ENCODE results near the gene FGFRL1.

FGFRL1 gene

DNA sequence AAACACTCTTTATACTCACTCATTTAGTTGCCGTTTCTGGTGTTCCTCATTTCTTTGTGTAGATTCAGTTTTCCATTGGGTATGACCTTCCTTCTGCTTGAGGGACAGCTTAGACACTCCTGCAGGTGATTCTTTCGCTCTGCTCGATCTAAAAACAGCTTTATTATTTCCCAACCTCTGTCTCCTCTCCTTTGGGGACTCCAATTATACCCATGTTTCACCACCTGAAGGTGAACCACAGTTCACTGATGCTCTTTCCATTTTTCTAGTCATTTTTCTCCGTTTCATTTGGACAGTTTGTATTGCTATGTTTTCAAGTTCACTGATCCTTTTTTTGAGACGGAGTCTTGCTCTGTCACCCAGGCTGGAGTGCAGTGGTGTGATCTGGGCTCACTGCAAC is 4.6 kb upstream of the FGFRL1 start:
- no peak for DNase-seq (ENCODE audit: low read depth)

DNA sequence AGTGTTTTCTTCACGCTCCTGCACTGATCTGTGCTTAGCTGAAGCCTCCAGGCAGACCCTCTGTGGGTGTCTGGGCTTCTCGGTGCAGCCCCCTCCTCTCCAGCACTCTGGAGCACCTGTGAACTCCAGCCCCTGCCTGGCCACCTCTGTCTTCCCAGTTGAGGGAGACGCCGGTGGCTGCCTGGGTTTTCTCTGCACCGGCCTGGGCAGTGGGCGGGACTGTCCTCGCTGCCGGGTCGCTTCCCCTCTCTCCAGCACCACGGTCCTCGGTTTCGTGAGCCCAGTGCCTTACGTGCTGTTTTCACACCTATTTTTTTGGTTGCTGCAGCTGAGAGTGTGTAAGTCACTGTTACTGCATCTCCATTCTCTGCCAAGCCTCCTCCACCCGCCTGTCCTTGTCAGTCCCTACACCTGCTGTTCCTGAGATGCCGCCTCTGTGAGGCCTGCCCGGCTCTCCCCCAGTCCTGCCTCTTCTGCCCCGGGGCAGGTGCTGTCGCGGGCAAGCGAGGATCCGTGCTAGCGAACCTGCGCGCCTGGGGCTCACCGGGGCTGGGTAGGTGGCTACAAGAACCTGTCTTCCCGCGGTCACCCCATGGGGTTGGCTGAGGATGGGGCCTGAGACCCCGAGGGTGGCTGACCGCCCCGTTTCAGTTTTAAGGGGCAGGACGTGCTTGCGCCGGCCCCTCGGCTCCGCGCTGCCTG is 2.4 kb upstream of the FGFRL1 start:
- DNase-seq (ENCODE audit: low read depth): peak; percentile 27

DNA sequence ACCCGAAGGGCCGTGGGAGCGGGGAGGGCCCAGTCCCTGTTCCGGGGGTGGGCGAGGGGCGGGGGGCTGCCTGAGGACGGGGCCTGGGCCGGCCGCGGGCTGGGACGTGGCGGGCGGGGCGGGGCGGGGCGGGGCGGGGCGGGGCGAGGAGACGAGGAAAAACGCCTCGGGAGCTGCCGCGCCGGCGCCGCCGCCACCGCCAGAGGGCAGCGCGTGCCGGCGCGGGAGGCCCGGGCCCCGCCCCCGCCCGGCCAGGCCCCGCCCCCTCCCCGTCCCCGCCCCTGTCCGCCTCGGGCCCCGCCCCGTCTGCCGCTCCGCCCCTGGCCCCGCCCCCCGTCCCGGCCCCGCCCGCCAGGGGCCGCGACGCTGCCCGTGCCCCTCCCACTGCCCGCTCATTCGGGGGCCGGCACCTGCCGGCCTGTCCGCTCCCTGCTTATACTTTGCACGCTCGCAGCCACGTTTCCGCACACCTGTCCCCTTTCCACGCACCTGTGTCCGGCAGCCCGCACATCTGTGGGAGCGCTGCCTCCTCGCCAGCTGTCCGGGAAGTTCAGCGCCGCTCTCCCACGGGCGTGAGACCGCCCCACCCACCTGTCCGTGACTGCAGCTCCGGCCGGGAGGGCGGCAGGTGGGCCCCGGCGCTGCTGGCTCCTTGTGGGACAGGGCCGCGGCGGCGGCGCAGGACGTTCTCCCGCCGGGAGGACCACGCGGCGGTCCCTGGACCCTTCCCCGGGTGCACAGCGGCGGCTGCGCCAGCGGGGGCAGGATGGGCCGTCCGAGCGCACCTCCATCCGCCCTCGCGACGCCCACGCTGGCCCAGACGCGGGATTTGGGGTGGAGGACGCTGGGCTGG is 1.7 kb upstream of the FGFRL1 start:
- peak; percentile 70 for DNase-seq (ENCODE audit: low read depth)

DNA sequence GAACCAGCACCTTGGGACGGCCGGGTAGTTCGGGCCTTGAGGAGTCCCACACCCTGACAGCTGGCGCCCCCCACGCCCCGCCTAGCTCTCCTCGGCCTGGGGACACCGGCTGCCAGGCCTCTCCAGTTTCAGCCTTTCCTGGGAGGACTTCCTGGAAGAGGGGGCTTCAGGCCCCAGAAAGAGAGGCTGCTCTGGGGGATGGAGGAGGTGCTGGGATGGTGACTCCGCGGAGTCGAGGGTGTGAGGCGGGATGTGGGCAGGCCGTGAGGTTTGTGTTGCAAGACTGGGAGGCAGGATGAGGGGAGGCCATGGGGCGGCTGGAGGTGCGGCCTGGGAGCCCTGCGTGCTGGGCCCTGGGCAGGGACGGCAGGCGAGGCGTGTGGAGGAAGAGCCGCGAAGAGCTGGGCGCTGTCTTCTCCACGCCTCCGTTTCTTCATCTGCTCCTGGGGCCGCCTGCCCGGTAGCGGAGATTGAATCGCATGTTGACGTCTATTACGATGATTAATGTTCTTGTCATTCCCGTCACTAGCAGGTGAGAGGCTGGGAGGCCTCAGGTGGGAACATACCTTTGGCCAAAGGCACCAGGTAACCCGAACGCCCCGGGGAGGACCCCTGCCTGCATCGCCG is 918 bp upstream of the FGFRL1 start:
- DNase-seq (ENCODE audit: low read depth): peak; percentile 49

DNA sequence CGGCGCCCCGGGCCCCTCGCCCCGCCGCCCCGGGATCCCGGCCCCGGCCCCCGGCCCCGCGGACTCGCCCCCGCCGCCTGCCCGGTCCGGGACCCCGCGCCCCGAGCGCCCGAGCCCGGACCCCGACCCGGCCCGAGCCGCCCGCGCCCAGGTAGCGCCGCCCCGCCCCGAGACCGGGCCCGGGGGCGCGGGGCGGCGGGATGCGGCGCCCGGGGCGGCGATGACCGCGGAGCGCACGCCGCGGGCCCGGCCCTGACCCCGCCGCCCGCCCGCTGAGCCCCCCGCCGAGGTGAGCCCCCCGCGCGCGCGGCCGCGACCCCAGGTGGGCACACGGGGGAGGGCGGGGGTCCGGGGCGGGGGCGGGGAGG is 224 bp downstream of the FGFRL1 start:
- no peak for DNase-seq (ENCODE audit: low read depth)

DNA sequence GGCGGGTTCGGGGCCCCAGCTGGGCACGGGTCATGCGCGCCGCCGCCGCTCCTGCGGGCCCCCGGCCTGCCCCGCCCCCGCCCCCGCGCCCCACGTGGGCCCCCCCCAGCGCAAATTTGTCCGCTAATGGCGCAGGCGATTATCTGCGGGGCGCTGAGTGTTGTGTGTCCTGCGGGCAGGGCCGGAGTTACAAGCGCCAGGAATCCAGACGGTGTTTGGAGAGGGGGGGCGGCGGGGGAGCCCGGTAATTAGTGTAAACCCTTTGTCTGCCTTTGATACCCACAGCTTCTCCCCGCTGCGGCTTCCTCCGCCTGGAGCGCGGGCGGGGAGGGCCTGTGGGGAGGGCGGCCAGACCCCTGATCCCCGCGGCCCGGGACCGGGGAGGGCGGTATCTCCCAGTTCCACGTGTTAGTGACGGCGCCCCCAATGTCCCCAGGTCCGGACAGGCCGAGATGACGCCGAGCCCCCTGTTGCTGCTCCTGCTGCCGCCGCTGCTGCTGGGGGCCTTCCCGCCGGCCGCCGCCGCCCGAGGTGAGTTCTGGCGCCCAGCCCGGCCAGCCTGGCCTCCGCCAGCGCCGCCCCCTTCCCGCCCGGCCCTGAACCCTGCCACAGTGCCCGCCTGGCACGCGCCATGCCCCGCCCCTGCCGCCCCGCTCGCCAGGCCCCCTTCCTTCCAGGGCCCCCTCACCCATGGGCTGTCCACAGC is 761 bp downstream of the FGFRL1 start:
- peak; percentile 25 for DNase-seq (ENCODE audit: low read depth)

DNA sequence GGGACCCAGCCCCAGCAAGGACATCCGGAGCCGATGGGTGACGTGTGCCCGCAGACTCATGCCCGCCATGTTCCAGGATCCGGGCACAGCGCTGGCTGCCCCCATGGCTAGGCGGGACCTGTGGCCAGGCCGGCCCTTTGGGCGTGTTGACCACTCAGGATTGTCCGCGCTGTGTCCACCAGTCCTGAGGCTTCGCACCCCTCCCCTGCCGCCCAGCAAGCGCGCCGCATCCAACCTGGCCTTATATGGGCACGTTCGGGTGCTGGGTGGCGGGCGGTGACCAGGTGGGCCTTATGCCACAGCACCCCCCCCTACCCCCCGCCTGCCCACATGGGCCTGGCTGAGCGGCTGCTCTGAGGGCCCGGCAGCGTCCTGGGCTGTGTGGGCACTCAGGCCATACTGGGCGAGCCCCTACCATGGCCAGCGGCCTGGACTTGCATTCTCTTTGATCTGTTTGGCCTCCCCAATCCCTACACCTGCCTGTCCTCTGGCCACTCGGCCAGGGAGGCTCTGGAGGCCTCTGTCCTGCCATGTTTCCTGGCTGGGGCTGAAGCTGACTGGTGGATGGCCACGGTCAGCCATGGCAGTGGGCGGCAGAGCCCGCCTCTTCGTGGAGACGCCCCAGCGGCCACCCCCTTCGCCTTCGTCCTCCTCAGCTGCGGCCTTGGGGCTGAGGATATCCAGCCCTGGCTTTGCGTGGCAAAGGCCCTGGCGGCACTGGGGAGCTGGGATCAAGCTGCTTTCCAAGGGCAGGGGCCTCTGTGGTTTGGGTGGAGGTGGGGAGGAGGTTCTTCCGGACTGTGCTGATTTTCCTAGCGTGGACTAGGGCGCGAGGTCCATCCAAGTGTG is 2.0 kb downstream of the FGFRL1 start:
- DNase-seq (ENCODE audit: low read depth): no peak

DNA sequence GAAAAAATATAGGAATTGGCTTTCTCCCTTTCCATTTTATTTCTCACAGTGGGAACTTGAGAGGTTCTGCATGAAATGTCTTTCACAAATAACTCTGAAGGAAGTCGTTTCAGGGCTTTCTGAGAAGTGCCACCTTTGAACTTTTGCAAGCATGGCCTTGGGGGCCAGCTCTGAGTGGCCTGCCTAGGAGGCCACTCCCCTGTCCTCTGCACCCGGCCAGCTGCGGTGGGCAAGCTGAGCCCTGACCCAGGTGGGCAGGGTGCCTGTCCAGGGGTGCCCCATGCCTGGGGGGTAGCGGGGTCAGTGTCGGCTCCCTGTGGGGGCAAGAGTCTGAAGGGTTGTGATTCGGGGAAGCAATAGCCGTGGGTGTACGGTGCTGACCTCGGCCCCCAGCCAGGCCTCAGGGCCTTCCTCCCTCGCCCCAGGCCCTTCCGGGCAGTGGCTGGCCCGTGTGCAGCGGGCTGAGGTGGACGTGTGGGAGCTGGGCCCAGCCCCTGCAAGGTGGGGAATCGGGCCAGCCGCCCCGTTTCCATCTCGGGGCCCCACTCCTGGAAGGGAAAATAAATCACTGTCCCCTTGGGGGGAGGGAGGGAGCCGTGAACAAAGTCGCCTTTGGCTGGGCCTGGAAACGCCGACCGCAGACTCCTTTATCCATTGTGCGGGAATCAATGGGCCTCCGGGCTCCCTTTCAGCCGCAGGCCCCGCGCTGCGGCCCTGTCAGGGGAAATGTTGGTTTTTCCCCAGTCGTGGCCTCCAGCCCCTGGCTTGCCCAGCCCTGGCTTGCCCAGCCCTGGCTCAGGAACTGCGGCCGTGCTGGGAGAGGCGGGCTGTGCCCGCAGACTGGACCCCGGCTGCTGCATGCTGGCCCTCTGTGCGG is 3.1 kb downstream of the FGFRL1 start:
- no peak for DNase-seq (ENCODE audit: low read depth)

DNA sequence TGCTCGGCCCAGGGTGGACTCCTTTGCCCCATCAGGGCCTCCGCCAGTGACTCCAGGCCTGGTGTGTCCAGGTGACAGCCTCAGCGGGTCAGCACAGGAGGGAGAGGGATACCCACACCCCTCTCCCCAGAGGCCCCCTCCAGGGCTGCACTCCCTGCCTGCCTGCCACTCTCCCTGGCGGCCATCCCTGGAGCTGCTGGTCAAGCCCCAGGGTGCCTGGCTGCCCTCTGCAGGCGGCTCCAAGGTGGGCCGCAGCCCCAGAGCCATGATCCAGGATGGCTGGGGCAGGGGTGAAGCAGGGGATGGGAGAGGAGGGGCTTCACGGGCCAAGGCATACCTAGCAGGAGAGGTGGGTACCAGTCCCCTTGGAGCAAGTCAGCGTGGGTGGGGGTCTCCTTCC is 3.8 kb downstream of the FGFRL1 start:
- DNase-seq (ENCODE audit: low read depth): no peak

DNA sequence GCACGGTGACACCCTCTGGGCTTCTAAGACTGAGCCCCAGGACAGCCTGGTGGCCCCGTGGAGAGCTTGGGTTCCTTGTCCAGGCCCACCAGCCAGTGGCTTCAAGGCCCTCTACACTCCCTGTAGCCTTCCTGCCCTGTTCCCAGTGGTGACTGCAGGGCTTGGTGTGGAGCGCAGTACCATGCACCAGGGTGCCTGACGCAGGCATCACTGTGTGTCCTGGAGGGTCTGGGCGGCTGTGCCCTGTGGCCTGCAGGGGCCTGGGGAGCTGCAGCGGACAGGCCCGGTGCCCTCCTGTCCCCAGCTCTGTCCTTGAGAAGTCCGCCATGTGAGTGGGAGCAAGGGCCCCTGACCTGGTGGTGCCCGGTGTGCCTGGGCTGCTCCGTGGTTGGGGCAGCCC is 4.3 kb downstream of the FGFRL1 start:
- no peak for DNase-seq (ENCODE audit: low read depth)

DNA sequence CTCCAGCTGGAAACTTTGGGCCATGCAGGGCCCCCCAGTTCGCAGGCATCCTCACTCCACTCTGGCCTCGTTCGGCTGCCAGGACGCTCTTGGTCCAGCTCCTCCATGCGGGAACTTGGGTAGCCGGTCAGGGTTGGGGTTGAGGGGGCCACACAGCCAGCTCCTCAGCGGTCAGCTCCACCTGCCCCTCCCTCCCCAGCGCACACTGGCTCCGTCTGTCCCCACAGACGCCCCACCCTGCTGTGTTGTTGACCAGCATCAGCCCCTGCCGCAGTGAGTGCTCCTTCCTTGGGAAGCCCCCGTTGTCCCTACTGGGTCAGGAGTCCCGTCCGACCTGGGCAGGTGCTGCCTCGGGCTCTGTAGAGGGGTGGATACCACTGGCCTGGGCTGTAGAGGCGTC is 5.8 kb downstream of the FGFRL1 start:
- no peak for DNase-seq (ENCODE audit: low read depth)

DNA sequence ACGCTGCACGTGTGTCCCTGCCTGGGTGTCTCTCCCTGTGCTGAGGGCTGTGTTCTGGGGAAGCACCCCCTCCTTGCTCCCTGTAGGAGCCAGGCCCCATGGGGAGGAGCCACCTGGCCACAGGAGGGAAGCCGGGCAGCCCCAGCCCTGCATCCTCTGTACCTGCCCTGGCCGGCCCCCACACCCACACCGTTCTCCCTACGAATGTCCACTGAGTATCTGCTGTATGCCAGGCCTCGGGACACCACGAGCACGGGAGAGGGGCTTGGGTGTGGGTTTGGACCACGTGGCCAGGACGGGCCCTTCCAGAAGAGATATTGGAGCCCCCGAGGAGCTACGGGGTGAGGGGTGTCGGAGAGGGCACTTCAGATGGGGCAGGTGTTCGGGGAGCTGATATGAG is 6.3 kb downstream of the FGFRL1 start:
- no peak for DNase-seq (ENCODE audit: low read depth)

DNA sequence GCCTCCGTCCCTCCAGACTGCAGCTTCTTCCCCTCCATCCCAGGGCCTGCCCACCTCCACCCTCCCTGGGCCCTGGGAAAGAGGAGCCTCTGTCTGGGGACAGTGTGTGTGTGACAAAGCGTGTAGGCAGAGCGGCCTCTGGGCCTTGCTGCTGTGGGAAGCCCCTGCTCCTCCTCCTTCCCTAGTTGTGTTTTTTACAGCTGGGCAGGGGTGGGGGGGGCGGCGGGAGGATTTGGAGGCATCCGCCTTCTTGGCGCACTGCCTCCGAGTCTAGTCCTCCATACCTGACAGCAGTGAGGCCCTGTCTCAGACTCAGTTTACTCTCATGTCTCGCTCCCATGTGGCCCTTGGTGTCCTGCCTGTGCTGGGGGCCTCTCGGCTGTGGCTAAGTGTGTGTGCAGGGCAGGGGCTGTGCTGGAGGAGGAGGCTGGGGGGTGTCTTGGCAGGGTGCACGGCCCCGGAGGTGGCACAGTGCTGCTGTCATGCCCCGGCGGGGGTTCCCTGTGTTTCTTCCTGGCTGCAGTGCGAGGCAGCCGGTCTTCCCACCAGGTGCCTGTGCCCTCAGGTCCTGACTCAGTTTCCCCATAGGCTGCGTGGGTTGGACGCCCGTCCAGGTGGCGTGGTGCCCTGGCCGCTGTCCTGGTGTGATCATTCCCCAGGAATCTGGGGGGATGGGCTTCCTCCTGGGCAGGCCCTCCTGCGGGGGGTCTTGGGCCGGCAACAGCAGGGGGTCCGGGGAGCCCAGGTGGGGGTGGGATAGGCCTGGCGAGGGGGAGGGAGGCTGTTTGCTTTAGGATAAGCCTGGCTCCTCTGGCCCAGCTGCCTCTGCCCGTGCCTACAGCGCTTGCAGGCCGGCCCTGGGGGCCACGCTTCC is 7.0 kb downstream of the FGFRL1 start:
- no peak for DNase-seq (ENCODE audit: low read depth)

DNA sequence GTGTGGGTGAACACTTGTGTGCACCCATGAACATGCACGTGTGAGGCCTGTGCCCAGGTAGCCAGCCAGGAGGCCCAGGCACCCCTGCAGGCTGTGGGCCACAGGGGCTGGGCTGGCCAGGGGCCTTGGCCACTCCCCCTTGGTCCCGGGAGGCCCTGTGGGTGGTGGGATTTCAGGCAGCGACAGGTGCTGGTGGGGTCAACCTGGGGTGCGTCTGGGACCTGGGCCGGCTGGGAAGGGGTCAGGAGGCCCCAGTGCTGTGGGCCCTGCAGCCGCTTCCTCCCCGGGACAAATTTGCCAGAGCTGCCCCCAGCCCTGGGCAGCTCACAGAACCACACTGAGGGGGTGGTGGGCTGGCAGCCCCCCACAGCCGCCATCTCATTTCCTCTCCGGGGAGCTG is 7.9 kb downstream of the FGFRL1 start:
- DNase-seq (ENCODE audit: low read depth): no peak

DNA sequence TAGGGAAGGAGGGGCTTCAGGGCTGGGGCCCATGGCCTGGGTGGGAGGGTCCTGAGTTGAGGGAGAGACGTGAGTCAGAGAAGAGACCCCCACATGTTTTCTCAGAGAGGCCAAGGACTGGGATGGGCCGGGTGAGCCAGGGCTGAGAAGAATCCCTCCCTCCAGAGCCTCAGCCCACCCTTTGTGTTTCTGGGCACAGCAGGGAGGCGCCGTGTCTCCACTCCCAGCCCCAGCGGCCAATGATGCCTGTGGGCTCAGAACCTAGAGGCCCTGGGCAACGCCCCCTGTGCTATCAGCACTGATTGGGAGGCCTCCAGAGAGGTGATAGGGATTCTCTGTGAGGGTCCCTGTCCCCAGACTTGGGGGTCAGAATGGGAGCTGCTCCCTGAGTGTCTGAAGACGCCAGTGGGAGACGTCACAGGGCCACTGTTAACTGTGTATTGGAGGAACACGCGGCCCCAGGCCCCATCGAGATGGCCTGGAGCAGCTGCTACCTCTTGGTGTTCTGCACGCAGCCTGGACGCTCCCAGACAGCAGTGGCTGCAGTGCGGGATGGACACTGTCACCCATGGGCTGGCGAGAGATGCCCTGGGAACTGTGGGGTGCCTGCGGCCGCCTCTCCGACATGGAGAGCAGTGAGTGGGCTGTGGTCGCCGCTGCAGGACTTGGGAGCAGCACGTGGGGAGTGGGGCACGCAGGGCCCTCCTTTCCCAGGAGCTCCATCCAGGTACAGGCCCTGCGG is 8.5 kb downstream of the FGFRL1 start:
- no peak for DNase-seq (ENCODE audit: low read depth)

DNA sequence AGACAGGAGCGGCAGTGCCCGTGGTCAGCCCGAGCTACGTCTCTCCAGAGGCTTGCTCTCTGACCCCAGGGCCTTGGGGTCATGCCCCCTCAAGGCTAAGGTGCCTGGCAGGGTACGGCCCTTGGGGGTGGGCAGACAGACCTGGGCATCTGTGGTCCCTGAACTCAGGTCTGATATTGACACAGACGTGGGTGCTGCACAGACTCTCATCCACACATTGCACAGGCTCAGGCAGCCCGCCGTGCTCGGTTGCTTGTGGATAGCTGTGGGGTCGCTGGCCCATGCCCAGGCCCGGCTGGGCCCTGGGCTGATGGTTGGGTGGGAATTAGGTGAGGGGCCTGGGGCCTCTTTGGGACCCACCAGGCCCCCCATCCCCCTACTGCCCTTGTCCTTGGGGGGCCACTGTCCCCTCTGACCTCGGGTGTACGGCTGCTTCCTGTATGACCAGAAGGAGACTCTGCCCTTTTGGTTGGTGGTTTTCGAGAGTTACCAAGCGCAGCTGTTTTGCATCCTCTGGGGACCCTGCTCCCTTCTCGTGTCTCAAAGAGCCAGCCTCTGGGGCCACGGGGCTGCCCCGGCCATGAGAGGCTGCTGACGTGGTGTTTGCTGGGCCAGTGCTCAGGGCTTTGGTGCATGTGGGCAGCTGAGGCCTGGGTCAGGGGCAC is 10.1 kb downstream of the FGFRL1 start:
- no peak for DNase-seq (ENCODE audit: low read depth)

DNA sequence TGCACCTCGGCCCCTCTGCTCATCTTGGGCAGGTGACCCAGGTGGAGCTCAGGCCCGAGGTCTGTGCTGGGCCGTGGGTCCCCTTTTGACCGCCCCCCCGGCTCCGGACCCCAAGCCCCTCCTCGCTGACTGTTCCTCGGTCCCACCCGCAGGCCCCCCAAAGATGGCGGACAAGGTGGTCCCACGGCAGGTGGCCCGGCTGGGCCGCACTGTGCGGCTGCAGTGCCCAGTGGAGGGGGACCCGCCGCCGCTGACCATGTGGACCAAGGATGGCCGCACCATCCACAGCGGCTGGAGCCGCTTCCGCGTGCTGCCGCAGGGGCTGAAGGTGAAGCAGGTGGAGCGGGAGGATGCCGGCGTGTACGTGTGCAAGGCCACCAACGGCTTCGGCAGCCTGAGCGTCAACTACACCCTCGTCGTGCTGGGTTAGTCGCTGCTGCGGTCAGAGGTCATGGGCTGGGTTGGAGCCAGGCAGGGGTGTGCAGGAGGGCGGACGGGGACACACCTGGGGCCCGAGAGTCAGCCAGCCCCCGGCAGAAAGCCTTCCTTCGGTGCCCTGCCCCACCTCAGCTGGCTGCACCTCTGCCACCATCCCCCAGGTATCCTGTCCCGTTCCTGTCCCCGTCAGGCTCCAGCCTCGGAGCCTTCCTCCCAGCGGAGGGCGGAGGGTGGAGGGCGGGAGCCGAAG is 10.8 kb downstream of the FGFRL1 start:
- DNase-seq (ENCODE audit: low read depth): no peak

DNA sequence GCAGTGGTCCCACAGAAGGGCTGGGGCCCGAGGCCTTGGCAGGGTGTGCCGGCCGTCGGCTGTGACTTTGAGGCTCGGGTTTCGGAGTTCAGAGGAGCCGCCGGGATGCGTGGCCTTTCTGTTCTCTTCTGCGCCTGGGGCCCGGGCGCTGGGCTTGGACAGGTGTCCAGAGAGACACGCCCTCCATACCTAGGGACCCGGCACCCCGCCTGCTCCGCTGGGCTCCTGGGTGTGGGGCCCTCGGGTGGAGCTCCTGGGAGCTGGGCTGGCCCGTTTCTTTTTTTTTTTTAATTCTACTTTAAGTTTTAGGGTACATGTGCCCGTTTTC is 11.3 kb downstream of the FGFRL1 start:
- no peak for DNase-seq (ENCODE audit: low read depth)

Data from activated T-cell treated with anti-CD3 and anti-CD28 coated beads for 1 hour (primary cell).